SK-MEL-5 (cell line): ENCODE measurements around the gene PAK4. TPM values are rescaled to one million over a fixed set of nuclear protein-coding genes. Genes with fewer than 3 reads are reported as not detected.
A peak's percentile ranks its signal among the peaks of the same experiment; 100 is the strongest.
"Not testable (repeated sequence)": the region's sequence is repeated elsewhere in the genome, so short reads cannot be mapped to it uniquely, and the experiment has no call there.

Experiments
- DNase-seq: peaks from one replicate; pipeline ENCODE4 v3.0.0-alpha.2; 2016; ENCODE audit warnings: low read depth, low spot score
- in situ Hi-C: cut with HindIII; loops from 2 replicates; pipeline ENCODE4 v1.10.0; 2016; ENCODE audit warnings: low sequenced_read_pairs, high pct_unique_total_duplicates, low pct_unique_long_range_greater_than_20kb
- total RNA-seq: library from RNA; depleted of rRNA; stranded (reverse); fragments of >200 nt; shearing (Covaris generic); gene quantifications from 2 replicates; pipeline ENCODE4 v1.2.3, GENCODE V29; 2014

PAK4 gene
- total RNA-seq, 1 experiment from 2014 or later, result 3.7 TPM

- in situ Hi-C loops, result no loop called here
- DNase-seq, result no peak
Observed at GRCh38 chr19:39097721-39098120, 27.9 kb upstream of the PAK4 start.

GRCh38 chr19:39098365-39099269, 27.0 kb upstream of the PAK4 start:
- in situ Hi-C loops, result no loop called here
- DNase-seq, result no peak

GRCh38 chr19:39099341-39099740, 26.2 kb upstream of the PAK4 start:
- no peak for DNase-seq
- in situ Hi-C loops, result no loop called here

GRCh38 chr19:39100500-39101166, 25.0 kb upstream of the PAK4 start:
- DNase-seq, result no peak
- in situ Hi-C loops, result no loop called here

GRCh38 chr19:39103151-39103550, 22.4 kb upstream of the PAK4 start:
- no peak for DNase-seq
- in situ Hi-C loops, result no loop called here

- in situ Hi-C loops, result no loop called here
- DNase-seq, result peak; percentile 66
Observed at GRCh38 chr19:39104186-39104596, 21.4 kb upstream of the PAK4 start.

- no peak for DNase-seq
- in situ Hi-C loops, result no loop called here
Observed at GRCh38 chr19:39106194-39106593, 19.4 kb upstream of the PAK4 start.

GRCh38 chr19:39109641-39110040, 15.9 kb upstream of the PAK4 start:
- peak; percentile 28 for DNase-seq
- in situ Hi-C loops, result no loop called here

- peak; percentile 62 for DNase-seq
- in situ Hi-C loops, result no loop called here
Observed at GRCh38 chr19:39110263-39110967, 15.2 kb upstream of the PAK4 start.

GRCh38 chr19:39111593-39112199, 13.9 kb upstream of the PAK4 start:
- in situ Hi-C loops, result no loop called here
- no peak for DNase-seq

- in situ Hi-C loops, result no loop called here
- DNase-seq, result no peak
Observed at GRCh38 chr19:39112338-39112890, 13.2 kb upstream of the PAK4 start.

GRCh38 chr19:39113199-39113598, 12.4 kb upstream of the PAK4 start:
- no peak for DNase-seq
- in situ Hi-C loops, result no loop called here

- in situ Hi-C loops, result no loop called here
- no peak for DNase-seq
Observed at GRCh38 chr19:39115105-39115847, 10.3 kb upstream of the PAK4 start.

GRCh38 chr19:39117023-39117422, 8.6 kb upstream of the PAK4 start:
- in situ Hi-C loops, result not testable (repeated sequence)

GRCh38 chr19:39119830-39120229, 5.8 kb upstream of the PAK4 start:
- in situ Hi-C loops, result no loop called here
- no peak for DNase-seq

More at GRCh38 chr19:39117023-39117422, 8.6 kb upstream of the PAK4 start:
- not testable (repeated sequence) for DNase-seq

- in situ Hi-C loops, result no loop called here
- no peak for DNase-seq
Observed at GRCh38 chr19:39122934-39123731, 2.5 kb upstream of the PAK4 start.
